ENCODE measurements around the gene SH3PXD2A.
"Not testable (repeated sequence)": the region's sequence is repeated elsewhere in the genome, so short reads cannot be mapped to it uniquely, and the experiment has no call there.

SH3PXD2A gene

GRCh38 chr10:103636492-103636891 lies 218.9 kb downstream of the SH3PXD2A start:
- no peak for DNase-seq

GRCh38 chr10:103635580-103635979 lies 219.8 kb downstream of the SH3PXD2A start:
- DNase-seq: no peak

DNA sequence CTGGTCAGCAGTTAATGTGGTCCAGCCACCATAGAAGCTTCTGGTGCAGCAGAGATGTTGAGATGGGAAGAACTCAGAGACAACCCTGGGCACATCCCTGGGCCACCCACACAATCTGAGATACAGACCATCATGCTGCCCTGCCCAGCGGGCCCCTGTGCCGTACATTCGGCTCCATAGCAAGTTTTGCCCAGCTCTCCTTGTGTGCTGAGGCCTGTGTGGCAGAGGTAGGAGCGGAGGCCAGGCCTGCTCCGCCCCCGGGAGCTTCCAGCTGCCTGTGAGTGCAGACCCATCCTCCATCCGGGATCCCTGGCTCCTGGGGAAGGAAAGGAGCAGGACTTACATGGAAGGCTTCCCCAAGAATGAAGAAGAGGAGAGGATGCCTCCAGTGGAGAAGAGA lies 221.5 kb downstream of the SH3PXD2A start:
- DNase-seq: no peak

DNA sequence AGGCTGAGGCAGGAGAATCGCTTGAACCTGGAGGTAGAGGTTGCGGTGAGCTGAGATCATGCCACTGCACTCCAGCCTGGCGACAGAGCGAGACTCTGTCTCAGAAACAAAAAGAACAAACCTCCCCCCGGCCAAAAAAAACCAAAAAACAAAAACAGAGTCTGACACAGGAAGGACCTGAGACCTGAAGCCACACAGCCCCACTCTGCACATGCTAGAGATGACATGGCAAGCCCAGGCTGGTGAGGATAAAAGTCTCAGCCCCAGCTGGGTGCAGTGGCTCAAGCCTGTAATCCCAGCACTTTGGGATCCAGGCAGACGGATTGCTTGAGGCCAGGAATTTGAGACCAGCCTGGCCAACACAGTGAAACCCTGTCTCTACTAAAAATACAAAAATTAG lies 222.5 kb downstream of the SH3PXD2A start:
- DNase-seq: not testable (repeated sequence)

- DNase-seq: no peak
These were observed 223.1 kb downstream of the SH3PXD2A start for GRCh38 chr10:103632247-103632642.

GRCh38 chr10:103630156-103630555 lies 225.2 kb downstream of the SH3PXD2A start:
- no peak for DNase-seq

GRCh38 chr10:103629581-103629980 lies 225.8 kb downstream of the SH3PXD2A start:
- DNase-seq: no peak

DNA sequence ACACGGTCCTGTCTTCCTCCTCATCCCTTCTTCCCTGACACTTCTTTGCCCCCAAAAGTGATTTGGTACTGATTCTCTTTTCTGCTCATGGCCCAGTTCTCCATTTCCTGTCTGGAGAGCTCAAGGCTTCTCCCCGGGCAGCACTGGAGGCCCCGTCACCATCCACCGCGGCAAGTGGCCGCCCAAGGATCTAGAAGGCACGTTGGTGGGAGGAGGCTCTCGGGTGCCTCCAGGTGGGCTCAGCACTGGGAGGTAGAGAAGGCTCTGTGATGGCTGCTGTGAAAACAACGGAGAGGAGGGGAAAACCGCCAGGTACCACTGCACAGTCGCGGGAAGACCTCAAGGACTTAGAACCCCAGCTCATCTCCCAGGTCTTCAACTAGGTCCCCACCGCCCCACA lies 227.5 kb downstream of the SH3PXD2A start:
- no peak for DNase-seq

DNA sequence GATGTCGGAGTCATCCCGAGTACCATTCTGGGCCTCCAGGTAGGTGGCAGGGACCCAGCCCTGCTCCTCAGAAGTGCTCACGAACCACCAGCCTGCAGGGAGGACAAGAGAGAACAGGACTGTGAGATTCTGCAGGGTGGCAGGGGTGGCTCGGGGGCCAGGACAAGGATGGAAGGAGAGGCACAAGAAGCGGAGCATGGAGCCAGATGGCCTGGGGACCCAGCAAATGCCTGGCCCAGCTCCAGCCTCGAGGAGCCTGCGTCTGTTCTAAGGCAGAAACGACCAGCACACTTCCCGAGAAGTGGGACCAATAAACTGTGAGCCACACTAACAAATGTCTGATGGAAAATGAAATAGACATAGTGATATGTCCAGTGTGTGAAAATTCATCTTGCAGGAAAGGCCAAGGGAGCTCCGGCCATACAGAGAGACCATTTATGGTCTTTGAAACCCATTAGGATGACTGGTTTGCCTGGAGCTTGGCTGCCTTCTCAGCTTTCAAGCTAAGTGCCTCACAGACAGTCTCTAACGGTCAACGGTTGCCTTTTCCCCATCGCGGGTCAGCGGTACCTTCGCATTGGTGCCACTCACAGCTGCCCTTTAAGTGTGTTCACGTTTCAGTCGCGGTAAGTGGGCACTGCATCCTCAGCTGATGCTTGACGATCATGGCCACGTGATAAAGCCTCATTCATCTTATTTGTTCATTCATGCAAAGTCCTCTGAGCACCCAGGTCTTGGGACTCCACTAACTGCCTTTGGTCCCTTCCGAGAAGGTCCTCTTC lies 228.1 kb downstream of the SH3PXD2A start:
- no peak for DNase-seq

GRCh38 chr10:103626178-103626577 lies 229.2 kb downstream of the SH3PXD2A start:
- DNase-seq: no peak

DNA sequence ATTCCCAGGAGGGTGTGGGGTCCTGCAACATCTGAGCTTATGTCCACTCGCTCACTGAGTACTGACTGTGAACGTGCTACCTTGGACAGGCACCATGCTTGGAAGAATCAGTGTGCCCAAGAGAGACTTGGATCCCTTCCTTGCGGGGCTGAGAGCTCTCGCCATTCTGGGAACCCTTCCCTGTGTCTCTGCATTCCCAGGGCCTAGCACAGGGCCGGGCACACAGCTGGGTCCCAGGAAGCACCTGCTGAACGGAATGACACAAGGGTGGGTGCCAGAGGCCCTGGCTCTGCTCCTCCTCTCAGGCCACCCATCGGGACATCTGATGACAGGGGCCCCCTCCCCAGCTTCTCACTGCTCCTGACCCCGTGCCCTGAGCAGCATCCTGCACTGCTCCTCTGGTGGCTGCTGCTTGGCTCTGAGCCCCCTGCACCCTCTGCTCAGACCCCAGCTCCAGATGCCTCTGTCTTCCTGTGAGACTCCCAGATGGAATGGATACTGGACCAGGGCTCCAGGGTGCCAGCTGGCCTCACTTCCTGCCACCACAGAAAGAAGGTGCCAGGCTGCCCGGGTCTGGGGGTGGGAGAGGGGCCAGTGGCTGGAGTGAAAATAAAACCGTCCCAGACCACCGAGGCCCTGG lies 232.3 kb downstream of the SH3PXD2A start:
- DNase-seq: no peak

DNA sequence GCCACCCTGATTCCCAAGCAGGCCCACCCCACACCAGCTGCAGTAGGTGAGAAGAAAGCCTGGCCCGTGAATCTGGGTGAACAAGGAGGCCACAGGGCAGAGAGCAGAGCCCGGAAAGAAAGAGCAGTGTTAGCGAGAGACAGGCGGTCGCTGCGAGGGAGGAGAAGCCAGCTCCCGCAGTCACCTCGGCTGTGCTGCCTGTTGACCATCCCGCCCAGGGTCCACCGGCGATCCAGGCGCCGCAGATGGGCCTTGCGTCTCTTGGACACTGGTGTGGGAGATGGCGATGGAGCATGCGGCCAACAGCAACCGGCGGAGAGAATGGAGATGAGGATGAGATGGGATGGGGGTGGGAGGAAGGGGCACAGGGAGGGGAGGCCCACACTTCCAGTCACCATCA lies 233.1 kb downstream of the SH3PXD2A start:
- no peak for DNase-seq

- no peak for DNase-seq
These were observed 233.6 kb downstream of the SH3PXD2A start for GRCh38 chr10:103621783-103622125.

DNA sequence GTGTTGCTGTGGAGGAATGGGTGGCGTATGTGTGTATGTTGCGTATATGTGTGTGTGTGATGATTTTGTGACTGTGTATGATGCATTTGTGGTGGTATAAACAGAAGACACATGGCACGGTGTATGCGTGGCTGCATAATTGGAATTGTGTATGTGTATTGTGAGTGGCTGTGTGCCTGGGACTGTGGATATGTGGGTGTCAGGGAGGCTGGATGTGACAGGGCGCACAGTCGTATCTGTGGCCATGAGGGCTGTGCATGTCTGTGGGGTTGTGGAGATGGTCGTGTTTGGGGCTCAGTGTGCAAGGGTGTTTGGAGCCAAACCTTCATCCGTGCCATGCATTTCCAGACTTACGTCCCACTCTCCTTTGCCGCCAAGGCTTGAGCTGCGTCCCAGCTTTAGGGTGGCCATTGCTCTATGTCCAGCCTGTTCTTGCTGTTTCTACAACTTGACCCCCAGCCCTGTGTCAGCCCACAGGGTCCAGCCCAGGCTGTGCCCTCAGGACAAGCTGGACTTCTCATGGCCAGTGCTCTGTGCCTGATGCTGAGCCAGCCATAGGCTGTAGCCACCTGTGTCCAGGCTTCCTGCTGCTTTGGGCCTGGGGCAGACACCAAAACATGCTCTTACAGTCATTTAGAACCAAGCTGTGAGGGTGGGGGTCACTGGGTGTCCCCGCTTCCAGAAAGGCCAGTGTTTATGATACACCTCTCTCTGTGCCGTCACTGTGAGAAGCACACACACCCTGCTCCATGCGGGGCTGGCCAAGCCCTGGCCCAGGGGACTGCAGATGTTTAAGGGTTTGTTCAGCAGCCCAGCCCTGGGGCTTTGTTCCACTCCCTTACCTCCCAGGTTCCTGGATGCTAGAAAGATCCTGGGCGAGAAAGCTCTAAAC lies 234.2 kb downstream of the SH3PXD2A start:
- DNase-seq: no peak

- DNase-seq: no peak
These were observed 235.0 kb downstream of the SH3PXD2A start for GRCh38 chr10:103620352-103620740.

DNA sequence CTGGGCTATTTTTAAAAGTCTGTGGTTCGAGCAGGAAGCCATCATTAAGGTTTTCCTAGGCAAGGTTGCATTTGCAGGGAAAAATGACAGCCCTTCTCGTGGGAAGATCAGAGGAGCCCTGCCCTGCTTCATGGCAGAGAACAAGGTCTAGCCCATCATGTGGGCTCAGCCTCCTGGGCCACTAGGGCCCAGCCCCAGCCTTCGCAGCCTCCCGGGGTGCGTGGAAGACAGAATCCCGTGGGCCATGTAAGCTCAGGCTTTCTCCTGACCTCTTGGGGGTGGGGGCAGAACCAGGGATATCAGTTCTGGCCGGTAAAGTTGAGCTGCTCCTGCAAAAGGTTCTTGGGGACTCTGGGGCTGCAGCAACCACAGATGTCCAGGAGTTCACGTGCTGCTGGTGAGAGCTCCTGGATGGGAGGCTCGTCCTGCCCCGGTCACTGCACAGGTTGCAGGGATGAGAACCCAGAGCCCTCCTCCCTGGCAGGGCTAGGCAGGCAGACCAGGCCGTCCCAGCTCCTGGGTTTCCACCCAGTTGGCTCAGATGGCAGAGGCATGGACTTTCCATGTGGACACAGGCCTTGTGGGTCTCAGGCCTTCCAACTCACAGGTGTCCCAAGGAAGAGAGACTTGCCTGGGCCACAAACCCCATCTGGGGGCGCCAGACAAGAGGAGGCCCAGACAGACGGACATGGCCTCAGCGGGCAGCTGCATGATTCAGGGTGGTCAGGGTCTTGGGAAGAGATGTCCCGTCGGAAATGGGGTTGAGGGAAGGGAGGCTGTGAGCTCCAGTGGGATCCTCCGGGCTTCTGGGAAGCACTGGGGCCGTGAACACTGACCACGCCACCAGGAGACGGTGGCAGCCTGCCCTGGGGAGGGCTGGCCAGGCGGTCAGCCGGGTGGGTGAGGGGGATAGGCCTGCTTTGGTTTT lies 235.7 kb downstream of the SH3PXD2A start:
- no peak for DNase-seq

DNA sequence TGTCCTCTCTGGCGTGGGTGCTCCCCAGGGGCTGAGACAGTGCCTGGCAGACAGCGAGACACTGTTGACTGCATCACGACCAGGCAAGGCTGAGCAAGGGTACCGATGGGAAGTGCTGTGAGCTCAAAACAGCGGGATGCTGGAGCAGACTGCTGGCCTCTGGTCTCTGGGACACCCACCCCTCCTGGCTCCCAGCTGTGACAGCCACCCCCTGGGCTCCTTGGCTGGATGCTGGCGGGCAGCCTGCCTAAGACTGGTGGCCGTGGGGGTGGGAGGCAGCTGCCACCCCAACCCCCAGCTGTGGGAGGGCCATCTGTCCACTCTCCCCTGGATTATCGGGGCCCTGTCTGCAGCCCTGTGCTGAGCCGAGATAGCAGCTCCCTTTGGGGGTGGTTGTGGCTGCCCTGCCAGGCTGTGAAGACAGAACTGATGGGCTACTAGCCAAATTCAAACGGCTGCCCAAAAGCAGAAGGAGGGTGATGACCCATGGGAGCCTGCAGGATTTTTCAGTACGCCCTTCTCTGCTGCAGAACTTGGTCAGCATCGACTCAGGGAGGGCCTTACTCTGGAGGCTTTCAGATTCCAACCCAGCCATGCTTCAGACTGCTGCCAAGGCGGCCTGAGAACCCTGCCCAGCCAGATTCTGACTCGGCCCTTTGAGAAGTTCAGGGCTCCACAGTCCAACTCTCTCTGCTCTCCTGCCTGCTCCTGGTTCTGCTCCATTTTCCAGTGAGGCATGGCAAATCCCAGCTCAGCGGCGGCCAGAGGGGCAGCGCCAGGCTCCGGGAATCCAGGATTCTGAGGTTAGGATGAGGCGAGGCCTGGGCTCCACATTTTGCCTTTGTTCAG lies 236.6 kb downstream of the SH3PXD2A start:
- DNase-seq: no peak

- no peak for DNase-seq
These were observed 237.6 kb downstream of the SH3PXD2A start for GRCh38 chr10:103617602-103618385.

- DNase-seq: no peak
These were observed 238.4 kb downstream of the SH3PXD2A start for GRCh38 chr10:103616705-103617601.

All from NK-92 treated with Interleukin-12 subunit alpha and Interleukin-12 subunit beta, amount 100 ng/mL, for 24 hours (cell line).